CD14-positive monocyte (primary cell): ENCODE results near the gene PATJ. TPM values are rescaled to one million over a fixed set of nuclear protein-coding genes. Genes with fewer than 3 reads are reported as not detected.

Experiments used
- DNase-seq, 3 donors: peaks; one replicate each; pipeline ENCODE4 v3.0.0-alpha.2; 2011 to 2022
- H2AFZ ChIP-seq: 2 replicates; pipeline ENCODE4 v1.6.0; 2012; ENCODE audit warnings: mild to moderate bottlenecking, low read depth, low read length, inconsistent platforms; ENCODE audit not compliant: insufficient read depth, poor library complexity, severe bottlenecking
- H3K27ac ChIP-seq, 2 donors: 1 replicate in 1 of 2; 2 replicates in 1 of 2; pipeline ENCODE4 v1.5.1; 2012 to 2013; ENCODE audit warnings: low read length in 2 of 2, control low read depth in 1 of 2, inconsistent platforms in 1 of 2, low read depth in 1 of 2, mild to moderate bottlenecking in 1 of 2
- H3K27me3 ChIP-seq, 2 donors: one replicate each; pipeline versions ENCODE4 v1.6.0 to v1.6.1; 2011 to 2013; ENCODE audit warnings: low read length in 2 of 2; ENCODE audit not compliant: control insufficient read depth in 2 of 2, insufficient read depth in 2 of 2
- H3K36me3 ChIP-seq, 2 donors: replicated peaks in 1 of 2; 1 replicate in 1 of 2; 2 replicates in 1 of 2; pipeline versions ENCODE4 v1.5.1 to v1.6.1; 2012 to 2013; ENCODE audit warnings: low read length in 2 of 2, control low read depth in 1 of 2, inconsistent platforms in 1 of 2, mild to moderate bottlenecking in 1 of 2; ENCODE audit not compliant: insufficient read depth in 2 of 2, control insufficient read depth in 1 of 2
- H3K4me1 ChIP-seq, 2 donors: 1 replicate in 1 of 2; 2 replicates in 1 of 2; pipeline versions ENCODE4 v1.5.1 to v1.6.1; 2012 to 2013; ENCODE audit warnings: low read length in 2 of 2, control low read depth in 1 of 2, inconsistent platforms in 1 of 2, mild to moderate bottlenecking in 1 of 2, moderate library complexity in 1 of 2; ENCODE audit not compliant: insufficient read depth in 2 of 2, control insufficient read depth in 1 of 2
- H3K4me2 ChIP-seq: replicated peaks from 2 replicates; pipeline ENCODE3; 2012; ENCODE audit warnings: low read length, moderate library complexity, mild to moderate bottlenecking; ENCODE audit not compliant: poor library complexity, severe bottlenecking; ENCODE audit errors: extremely low read depth
- H3K4me3 ChIP-seq, 3 experiments: fragments of 200-600 bp in 1 of 3; sonication (generic) in 1 of 3; replicated peaks in 1 of 3; 1 replicate in 2 of 3; 2 replicates in 1 of 3; pipeline ENCODE4 v1.5.1; 2011 to 2013; ENCODE audit warnings: low read length in 3 of 3, mild to moderate bottlenecking in 3 of 3, control low read depth in 2 of 3, low read depth in 2 of 3, inconsistent platforms in 1 of 3, moderate library complexity in 1 of 3
- H3K79me2 ChIP-seq: 2 replicates; pipeline ENCODE4 v1.6.0; 2012; ENCODE audit warnings: mild to moderate bottlenecking, control low read depth, inconsistent platforms, low read length, moderate library complexity; ENCODE audit not compliant: insufficient read depth
- H3K9ac ChIP-seq: 2 replicates; pipeline ENCODE4 v1.6.0; 2017; ENCODE audit warnings: low read length, mild to moderate bottlenecking; ENCODE audit not compliant: insufficient read depth, poor library complexity, severe bottlenecking
- H3K9me3 ChIP-seq, 2 donors: replicated peaks in 1 of 2; 1 replicate in 1 of 2; 2 replicates in 1 of 2; pipeline versions ENCODE4 v1.5.1 to v1.6.1; 2012 to 2013; ENCODE audit warnings: low read length in 2 of 2, control low read depth in 1 of 2; ENCODE audit not compliant: control insufficient read depth in 1 of 2, insufficient read depth in 1 of 2
- H4K20me1 ChIP-seq: 2 replicates; pipeline ENCODE4 v1.6.0; 2012; ENCODE audit warnings: mild to moderate bottlenecking, low read length, control low read depth, moderate library complexity; ENCODE audit not compliant: insufficient read depth
- H3K27ac Mint-ChIP-seq, 7 donors: one replicate each; pipeline ENCODE4 v1.8.0; 2020; ENCODE audit warnings: mild to moderate bottlenecking in 7 of 7, mixed read lengths in 7 of 7, moderate library complexity in 6 of 7, inconsistent platforms in 2 of 7
- H3K27me3 Mint-ChIP-seq, 3 donors: one replicate each; pipeline ENCODE4 v1.8.0; 2021 to 2022; ENCODE audit warnings: low read depth in 3 of 3, mild to moderate bottlenecking in 3 of 3, mixed read lengths in 3 of 3, moderate library complexity in 3 of 3, inconsistent platforms in 1 of 3
- H3K36me3 Mint-ChIP-seq, 2 donors: one replicate each; pipeline ENCODE4 v1.8.0; 2020; ENCODE audit warnings: mixed read lengths in 2 of 2, inconsistent platforms in 1 of 2, mild to moderate bottlenecking in 1 of 2
- H3K4me1 Mint-ChIP-seq: one replicate; pipeline ENCODE4 v1.8.0; 2020; ENCODE audit warnings: mild to moderate bottlenecking, mixed read lengths
- H3K4me3 Mint-ChIP-seq, 2 donors: one replicate each; pipeline ENCODE4 v1.8.0; 2020; ENCODE audit warnings: mild to moderate bottlenecking in 2 of 2, mixed read lengths in 2 of 2, moderate library complexity in 1 of 2
- H3K9me3 Mint-ChIP-seq, 7 donors: one replicate each; pipeline ENCODE4 v1.8.0; 2020 to 2022; ENCODE audit warnings: mixed read lengths in 7 of 7, mild to moderate bottlenecking in 6 of 7, moderate library complexity in 6 of 7, inconsistent platforms in 2 of 7
- CTCF ChIP-seq: fragments of 200-600 bp; IDR thresholded peaks from one replicate; pipeline ENCODE4 v1.8.0; 2022; ENCODE audit warnings: antibody characterized with exemption, mild to moderate bottlenecking
- WGBS: methylation state at CpG from one replicate; pipeline ENCODE4 v1.1.5; 2013; ENCODE audit warnings: missing lambda C conversion rate; ENCODE audit not compliant: insufficient coverage; 5-methylcytosine and 5-hydroxymethylcytosine counted together
- intact Hi-C, 2 donors: fragments of 100-400 bp; cut with micrococcal nuclease; formaldehyde crosslinking; loops; one replicate each; pipeline versions ENCODE4 v1.15.0 to v1.15.1; 2023
- polyA plus RNA-seq, 3 donors: library from polyadenylated mRNA; depleted of rRNA in 1 of 3; unstranded in 2 of 3; stranded (reverse) in 1 of 3; fragments of 300-500 nt in 2 of 3; fragments of >200 nt in 1 of 3; fragmentation: Illumina TruSeq in 2 of 3; gene quantifications; 1 replicate in 2 of 3; 2 replicates in 1 of 3; pipeline ENCODE4 v1.2.3, GENCODE V29; 2012 to 2021

Gene PATJ
- polyA plus RNA-seq, 3 donors = 0.01 to 0.23 TPM; not detected in 1

- Histone ChIP-seq H2AFZ (no peak overlapping the region), H3K27ac (no peak overlapping the region), H3K9ac (no peak overlapping the region), H3K79me2 (no peaks in the 10 kb centered on the region), H3K27me3 (no peaks in the 10 kb centered on the region), H3K4me3 (no peak overlapping the region), H3K36me3 (no peaks in the 10 kb centered on the region), H3K4me1 (no peaks in the 10 kb centered on the region), H3K9me3 (no peaks in the 10 kb centered on the region), H4K20me1 (no peaks in the 10 kb centered on the region), H3K4me2 (no peak overlapping the region)
- DNase-seq = no peak
- H3K27me3 Mint-ChIP-seq = peaks cover 0 to 2% (median 2%) of the 10 kb centered on the region in 3 donors
- H3K9me3 Mint-ChIP-seq = peaks cover 0 to 2% (median 0%) of the 10 kb centered on the region in 7 donors
- H3K4me3 Mint-ChIP-seq = no peak overlapping the region
- no peaks in the 10 kb centered on the region for H3K36me3 Mint-ChIP-seq
- no peaks in the 10 kb centered on the region for H3K4me1 Mint-ChIP-seq
- WGBS = 88% methylated on average over 3 of the region's 3 CpGs
- no peak for TF ChIP-seq CTCF
- H3K27ac Mint-ChIP-seq = no peak overlapping the region
- intact Hi-C loops = no loop called here
Observed at GRCh38 chr1:62058956-62059355, 316.7 kb downstream of the PATJ start.

GRCh38 chr1:62062087-62062486 is 319.8 kb downstream of the PATJ start:
- DNase-seq = no peak
- Histone ChIP-seq H3K4me1 (no peaks in the 10 kb centered on the region), H3K27me3 (no peaks in the 10 kb centered on the region), H3K4me3 (no peak overlapping the region), H3K9me3 (peaks cover 3 to 5% of the 10 kb centered on the region in 2 donors), H3K79me2 (no peaks in the 10 kb centered on the region), H3K9ac (no peak overlapping the region), H4K20me1 (no peaks in the 10 kb centered on the region), H3K36me3 (no peaks in the 10 kb centered on the region), H3K27ac (no peak overlapping the region), H2AFZ (no peak overlapping the region), H3K4me2 (no peak overlapping the region)
- TF ChIP-seq CTCF = no peak
- H3K9me3 Mint-ChIP-seq = peaks cover 3 to 7% (median 5%) of the 10 kb centered on the region in 7 donors
- no peak overlapping the region for H3K27ac Mint-ChIP-seq
- WGBS = no CpG with 5 or more reads among the region's 1 CpG
- no peaks in the 10 kb centered on the region for H3K27me3 Mint-ChIP-seq
- no peaks in the 10 kb centered on the region for H3K36me3 Mint-ChIP-seq
- intact Hi-C loops = no loop called here
- H3K4me3 Mint-ChIP-seq = no peak overlapping the region
- no peaks in the 10 kb centered on the region for H3K4me1 Mint-ChIP-seq
